Measurements from ENCODE around the gene SPRY4. TPM values are rescaled to one million over a fixed set of nuclear protein-coding genes. Genes with fewer than 3 reads are reported as not detected.
"Not testable (repeated sequence)": the region's sequence is repeated elsewhere in the genome, so short reads cannot be mapped to it uniquely, and the experiment has no call there.

SPRY4 gene
- total RNA-seq, 1 experiment from 2014 or later, result 23.6 TPM

DNA sequence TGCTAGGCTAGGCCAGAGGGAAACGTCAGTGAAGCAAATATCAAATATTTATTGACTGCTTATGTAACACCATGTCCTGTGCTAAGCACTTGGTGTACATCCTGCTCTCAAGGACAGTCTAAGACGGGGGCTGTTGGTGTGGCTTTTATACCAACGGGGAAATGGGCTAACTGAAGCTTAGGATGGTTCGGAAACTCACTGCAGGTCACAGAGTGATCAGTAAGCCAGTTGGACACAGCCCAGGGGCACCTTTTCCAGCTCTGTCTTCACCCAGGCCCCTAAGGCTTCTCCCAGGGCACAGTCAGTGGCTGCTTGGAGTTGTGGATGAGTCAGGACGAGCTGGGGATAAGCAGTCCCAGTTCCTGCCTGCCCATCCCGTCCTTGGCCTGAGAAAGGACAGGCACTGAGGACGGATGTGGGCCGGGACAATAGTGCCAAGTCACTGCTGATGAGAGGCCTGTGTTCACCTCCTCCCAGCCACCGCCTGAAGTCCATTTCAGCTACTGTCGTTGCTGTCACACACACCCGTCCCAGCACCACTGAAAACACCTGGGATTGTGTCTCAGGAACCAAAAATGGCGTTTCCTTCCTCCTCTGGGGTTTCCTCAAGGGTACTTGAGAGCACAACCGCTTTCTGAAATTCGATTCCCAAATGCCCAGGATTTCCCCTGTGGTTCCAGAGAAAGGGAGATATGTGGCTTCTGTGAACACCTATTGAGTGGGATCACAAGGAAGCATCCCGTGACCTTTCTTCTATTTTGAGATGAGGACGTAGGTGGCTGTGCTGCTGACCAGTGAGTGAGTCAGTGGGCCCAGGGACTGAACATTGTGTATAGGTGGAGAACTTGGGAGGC lies 17.5 kb upstream of the SPRY4 start:
- H3K4me3 Mint-ChIP-seq (ENCODE audit: low read depth, unreplicated experiment), result no peak overlapping the region
- H3K27me3 Mint-ChIP-seq (ENCODE audit: unreplicated experiment), result no peaks in the 10 kb centered on the region
- CTCF ChIA-PET, result no interaction called here

GRCh38 chr5:142339781-142340180 lies 15.0 kb upstream of the SPRY4 start:
- DNase-seq, result no peak
- Mint-ChIP-seq H3K27ac (ENCODE audit: unreplicated experiment) (no peak overlapping the region), H3K27me3 (ENCODE audit: unreplicated experiment) (no peaks in the 10 kb centered on the region), H3K4me1 (ENCODE audit: low read depth, unreplicated experiment) (no peaks in the 10 kb centered on the region), H3K36me3 (ENCODE audit: insufficient read depth, unreplicated experiment) (no peaks in the 10 kb centered on the region), H3K4me3 (ENCODE audit: low read depth, unreplicated experiment) (no peak overlapping the region), H3K9me3 (ENCODE audit: low read depth, unreplicated experiment) (peaks cover 11% of the 10 kb centered on the region)
- TF ChIP-seq CTCF (IDR thresholded peaks at IDR 0.05; ENCODE audit: unreplicated experiment), result no peak
- CTCF ChIA-PET, result interaction anchor here (0.7 kb wide), 2 partner anchors 27 to 131 kb away, joined by 3 to 5 read pairs; no protein-coding TSS in a partner anchor
- BruUV-seq (replicated peaks), result no TSS peak
- intact Hi-C loops (cut with micrococcal nuclease; ENCODE audit: unreplicated experiment), result no loop called here

More for the DNA sequence above, 17.5 kb upstream of the SPRY4 start:
- TF ChIP-seq CTCF (IDR thresholded peaks at IDR 0.05; ENCODE audit: unreplicated experiment), result no peak
- no peak overlapping the region for H3K27ac Mint-ChIP-seq (ENCODE audit: unreplicated experiment)
- BruUV-seq (replicated peaks), result no TSS peak
- no peak for DNase-seq
- H3K9me3 Mint-ChIP-seq (ENCODE audit: low read depth, unreplicated experiment), result peaks cover 11% of the 10 kb centered on the region
- intact Hi-C loops (cut with micrococcal nuclease; ENCODE audit: unreplicated experiment), result no loop called here
- peaks cover 5% of the 10 kb centered on the region for H3K36me3 Mint-ChIP-seq (ENCODE audit: insufficient read depth, unreplicated experiment)
- no peaks in the 10 kb centered on the region for H3K4me1 Mint-ChIP-seq (ENCODE audit: low read depth, unreplicated experiment)

DNA sequence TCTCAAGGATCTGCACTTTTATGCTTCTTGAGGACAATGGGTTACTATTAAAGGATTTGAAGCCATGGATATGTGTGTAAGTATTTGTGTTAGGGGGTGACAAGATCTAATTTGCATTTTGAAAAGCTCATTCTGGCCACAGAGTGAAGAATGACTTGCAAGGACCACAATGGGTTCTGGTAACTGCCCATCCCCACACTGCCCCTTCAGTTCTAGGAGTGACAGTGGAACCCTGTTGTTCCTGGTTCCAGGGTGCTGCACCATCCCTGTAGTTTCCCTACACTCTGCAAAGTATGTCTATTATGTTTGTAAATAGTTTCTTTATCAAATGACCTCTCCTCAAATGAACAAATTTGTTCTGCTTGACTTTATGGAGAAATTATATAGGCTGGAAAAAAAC lies 9.7 kb upstream of the SPRY4 start:
- BruUV-seq (replicated peaks), result no TSS peak
- H3K27me3 Mint-ChIP-seq (ENCODE audit: unreplicated experiment), result no peaks in the 10 kb centered on the region
- H3K36me3 Mint-ChIP-seq (ENCODE audit: insufficient read depth, unreplicated experiment), result no peaks in the 10 kb centered on the region
- H3K4me1 Mint-ChIP-seq (ENCODE audit: low read depth, unreplicated experiment), result no peaks in the 10 kb centered on the region
- H3K27ac Mint-ChIP-seq (ENCODE audit: unreplicated experiment), result no peak overlapping the region
- no peak overlapping the region for H3K4me3 Mint-ChIP-seq (ENCODE audit: low read depth, unreplicated experiment)
- H3K9me3 Mint-ChIP-seq (ENCODE audit: low read depth, unreplicated experiment), result no peaks in the 10 kb centered on the region
- CTCF ChIA-PET, result interaction anchor here (0.6 kb wide), 1 partner anchor 22 kb away, joined by 3 read pairs; no protein-coding TSS in a partner anchor
- DNase-seq, result no peak
- intact Hi-C loops (cut with micrococcal nuclease; ENCODE audit: unreplicated experiment), result no loop called here
- TF ChIP-seq CTCF (IDR thresholded peaks at IDR 0.05; ENCODE audit: unreplicated experiment), result no peak

DNA sequence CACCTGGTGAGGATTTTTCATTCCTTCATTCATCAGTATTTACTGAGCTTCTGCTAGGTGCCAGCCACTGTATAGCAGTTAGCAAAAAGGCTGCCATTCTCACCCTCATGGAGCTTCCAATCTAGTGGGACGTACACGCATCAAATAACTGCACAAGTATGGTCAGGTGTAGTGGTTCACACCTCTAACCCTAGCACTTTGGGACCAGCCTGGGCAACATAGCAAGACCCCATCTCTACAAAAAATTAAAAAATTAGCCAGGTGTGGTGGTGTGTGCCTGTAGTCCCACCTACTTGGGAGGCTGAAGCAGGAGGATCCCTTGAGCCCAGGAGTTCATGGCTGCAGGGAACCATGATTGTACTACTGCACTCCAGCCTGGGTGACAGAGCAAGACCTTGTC lies 8.9 kb upstream of the SPRY4 start:
- H3K9me3 Mint-ChIP-seq (ENCODE audit: low read depth, unreplicated experiment); H3K27ac Mint-ChIP-seq (ENCODE audit: unreplicated experiment); H3K4me1 Mint-ChIP-seq (ENCODE audit: low read depth, unreplicated experiment); H3K4me3 Mint-ChIP-seq (ENCODE audit: low read depth, unreplicated experiment); H3K36me3 Mint-ChIP-seq (ENCODE audit: insufficient read depth, unreplicated experiment); BruUV-seq (replicated peaks); H3K27me3 Mint-ChIP-seq (ENCODE audit: unreplicated experiment); intact Hi-C loops (cut with micrococcal nuclease; ENCODE audit: unreplicated experiment); DNase-seq: not testable (repeated sequence)
- CTCF ChIA-PET, result interaction anchor here (0.6 kb wide), 1 partner anchor 108 kb away, joined by 3 read pairs; no protein-coding TSS in a partner anchor

- no TSS peak for BruUV-seq (replicated peaks)
- no peak overlapping the region for H3K27ac Mint-ChIP-seq (ENCODE audit: unreplicated experiment)
- CTCF ChIA-PET, result no interaction called here
- no peak for TF ChIP-seq CTCF (IDR thresholded peaks at IDR 0.05; ENCODE audit: unreplicated experiment)
- DNase-seq, result no peak
- peaks cover 18% of the 10 kb centered on the region for H3K4me1 Mint-ChIP-seq (ENCODE audit: low read depth, unreplicated experiment)
- no peak overlapping the region for H3K4me3 Mint-ChIP-seq (ENCODE audit: low read depth, unreplicated experiment)
- H3K36me3 Mint-ChIP-seq (ENCODE audit: insufficient read depth, unreplicated experiment), result peaks cover 21% of the 10 kb centered on the region
- no peaks in the 10 kb centered on the region for H3K27me3 Mint-ChIP-seq (ENCODE audit: unreplicated experiment)
- intact Hi-C loops (cut with micrococcal nuclease; ENCODE audit: unreplicated experiment), result no loop called here
- H3K9me3 Mint-ChIP-seq (ENCODE audit: low read depth, unreplicated experiment), result no peaks in the 10 kb centered on the region
Measured at GRCh38 chr5:142330444-142330843, 5.6 kb upstream of the SPRY4 start.
